NB4 (cell line): Measurements from ENCODE around the gene RPL4.
A peak's percentile ranks its signal among the peaks of the same experiment; 100 is the strongest.

Source experiments
- CTCF ChIP-seq: IDR thresholded peaks from one replicate; pipeline ENCODE4 v1.5.1; 2012; ENCODE audit warnings: low read depth, low read length
- MAX ChIP-seq: IDR thresholded peaks from 2 replicates; pipeline ENCODE4 v1.6.1; 2011; ENCODE audit warnings: low read depth, low read length
- MYC ChIP-seq: IDR thresholded peaks from 2 replicates; pipeline ENCODE4 v1.6.1; 2011; ENCODE audit warnings: low read depth, low read length
- POLR2A ChIP-seq: IDR thresholded peaks from 2 replicates; pipeline ENCODE4 v1.6.1; 2011; ENCODE audit warnings: mild to moderate bottlenecking; ENCODE audit not compliant: insufficient read length; ENCODE audit errors: extremely low read depth

DNA sequence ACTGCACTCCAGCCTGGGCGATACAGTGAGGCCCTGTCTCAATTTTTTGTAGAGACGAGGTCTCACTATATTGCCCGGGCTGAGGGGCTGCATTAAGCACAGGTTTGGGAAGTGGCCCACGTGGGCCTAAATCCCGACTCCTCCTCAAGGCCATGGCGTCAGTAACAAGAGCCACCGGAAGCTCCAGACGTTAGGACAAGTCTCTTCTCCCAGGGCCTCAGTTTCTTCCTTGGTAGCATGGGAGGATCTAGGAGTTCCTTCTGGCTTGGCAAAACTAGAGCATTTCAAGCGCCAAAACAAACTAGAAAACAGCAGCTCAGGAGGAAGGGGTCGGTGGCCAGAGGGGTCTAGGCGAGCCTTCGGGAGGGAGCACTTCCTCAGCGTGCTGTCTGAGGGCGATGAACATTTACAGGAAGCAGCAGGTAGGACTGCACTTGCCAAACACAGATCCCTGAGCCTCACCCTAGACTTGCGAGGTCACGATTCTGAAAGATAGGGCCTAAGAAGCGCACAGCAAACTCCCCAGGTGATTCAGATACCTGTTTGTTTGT is 7.6 kb downstream of the RPL4 start:
- no peak for TF ChIP-seq POLR2A
- TF ChIP-seq CTCF = no peak
- TF ChIP-seq MAX = peak; percentile 15; the same call in 1 of the 2 replicates
- peak; percentile 46 for TF ChIP-seq MYC
